HepG2 (cell line): Measurements from ENCODE around the gene CAMTA1. TPM values are rescaled to one million over a fixed set of nuclear protein-coding genes. Genes with fewer than 3 reads are reported as not detected.

ENCODE experiments used
- ATAC-seq: fragments of 200-7000 bp; cut with Tn5 transposase; 3 replicates; pipeline ENCODE4 v1.9.1; 2020; ENCODE audit warnings: mild to moderate bottlenecking, moderate library complexity
- BruUV-seq: library from RNA; stranded (reverse); fragments of 400-500 nt; replicated peaks from 2 replicates; lab custom pipeline; 2021; lab: Mats Ljungman, UMichigan
- CTCF ChIA-PET: fragments of 300-600 bp; formaldehyde crosslinking; extraction: SDS; loops from one replicate; lab custom pipeline; 2021; ENCODE audit warnings: low total read pairs, inconsistent platforms, low intra/inter-chr PET ratio; lab: Yijun Ruan, JAX
- POLR2A ChIA-PET: fragments of 350-600 bp; sonication (Branson Sonifier 250); formaldehyde crosslinking; loops from one replicate; lab custom pipeline; 2020; ENCODE audit warnings: antibody characterized with exemption, inconsistent platforms; lab: Yijun Ruan, JAX
- DNase-seq: peaks from one replicate; pipeline ENCODE4 v3.0.0-alpha.2; 2015; ENCODE audit warnings: low spot score
- FAIRE-seq: peaks from 3 replicates; lab custom pipeline; 2011; peaks lifted over from hg19 to GRCh38; lab: Jason Lieb, UNC
- H2AFZ ChIP-seq: one replicate; pipeline ENCODE4 v1.6.1; 2011; ENCODE audit warnings: low read length, inconsistent platforms
- H3K27ac ChIP-seq: fragments of 300-600 bp; 3 replicates; pipeline ENCODE4 v1.8.0; 2011; ENCODE audit warnings: mixed run types, mild to moderate bottlenecking, mixed read lengths, low read length, inconsistent platforms; ENCODE audit not compliant: insufficient read depth; ENCODE audit errors: extremely low read length
- H3K27me3 ChIP-seq, 2 experiments: fragments of 200-600 bp in 1 of 2; 2 replicates in 1 of 2; 3 replicates in 1 of 2; pipeline versions ENCODE4 v1.6.0 to v1.8.0; 2011; ENCODE audit warnings: low read length in 2 of 2, mild to moderate bottlenecking in 2 of 2, moderate library complexity in 2 of 2, inconsistent platforms in 1 of 2; ENCODE audit not compliant: insufficient read depth in 2 of 2, control insufficient read depth in 1 of 2
- H3K36me3 ChIP-seq, 2 experiments: fragments of 200-600 bp in 1 of 2; replicated peaks in 1 of 2; 2 replicates in 1 of 2; 3 replicates in 1 of 2; pipeline versions ENCODE4 v1.5.1 to v1.8.0; 2011; ENCODE audit warnings: low read length in 2 of 2, inconsistent platforms in 1 of 2; ENCODE audit not compliant: insufficient read depth in 2 of 2, control insufficient read depth in 1 of 2
- H3K4me1 ChIP-seq: 2 replicates; pipeline ENCODE4 v1.5.1; 2012; ENCODE audit warnings: low read length, inconsistent platforms; ENCODE audit not compliant: insufficient read depth
- H3K4me2 ChIP-seq: 2 replicates; pipeline ENCODE4 v1.6.0; 2011; ENCODE audit warnings: low read depth, low read length, inconsistent platforms
- H3K4me3 ChIP-seq, 3 experiments: fragments of 200-600 bp in 1 of 3; sonication (generic), shearing (Covaris generic) in 1 of 3; replicated peaks in 1 of 3; 2 replicates each; pipeline ENCODE4 v1.5.1; 2011 to 2016; ENCODE audit warnings: low read length in 3 of 3, inconsistent platforms in 2 of 3, low read depth in 2 of 3, mild to moderate bottlenecking in 2 of 3, control low read depth in 1 of 3, mixed read lengths in 1 of 3; ENCODE audit not compliant: insufficient read depth in 1 of 3
- H3K79me2 ChIP-seq: one replicate; pipeline ENCODE4 v1.6.1; 2011; ENCODE audit warnings: low read length, inconsistent platforms; ENCODE audit not compliant: insufficient read depth
- H3K9ac ChIP-seq: 2 replicates; pipeline ENCODE4 v1.6.0; 2011; ENCODE audit warnings: mild to moderate bottlenecking, low read depth, low read length, inconsistent platforms; ENCODE audit not compliant: insufficient read depth
- H3K9me3 ChIP-seq: 2 replicates; pipeline ENCODE4 v1.5.1; 2012; ENCODE audit warnings: mild to moderate bottlenecking, low read length
- H4K20me1 ChIP-seq: 2 replicates; pipeline ENCODE4 v1.6.0; 2011; ENCODE audit warnings: inconsistent platforms, mild to moderate bottlenecking, low read length, moderate library complexity; ENCODE audit not compliant: insufficient read depth
- AKNA ChIP-seq: sonication (generic); formaldehyde crosslinking; IDR thresholded peaks from 2 replicates; pipeline ENCODE4 v1.4.0; 2020; ENCODE audit warnings: missing genetic modification reagents, borderline replicate concordance
- ATF3 ChIP-seq: sonication (generic); formaldehyde crosslinking; IDR thresholded peaks from 2 replicates; pipeline ENCODE4 v1.4.0; 2020; ENCODE audit warnings: missing genetic modification reagents
- CREBL2 ChIP-seq: sonication (generic); formaldehyde crosslinking; IDR thresholded peaks from 2 replicates; pipeline ENCODE4 v1.8.1; 2023; ENCODE audit warnings: missing genetic modification reagents, mild to moderate bottlenecking, borderline replicate concordance
- HMG20B ChIP-seq: conservative IDR thresholded peaks from 2 replicates; pipeline ENCODE4 v1.6.1; 2016; ENCODE audit warnings: missing genetic modification reagents, missing compliant biosample characterization
- IKZF5 ChIP-seq: IDR thresholded peaks from 2 replicates; pipeline ENCODE4 v1.6.1; 2018; ENCODE audit warnings: missing genetic modification reagents, mild to moderate bottlenecking, missing compliant biosample characterization
- MAX ChIP-seq: IDR thresholded peaks from 2 replicates; pipeline ENCODE4 v1.6.1; 2012; ENCODE audit warnings: inconsistent platforms
- MYC ChIP-seq: sonication (generic); formaldehyde crosslinking; IDR thresholded peaks from 2 replicates; pipeline ENCODE4 v1.9.0; 2021; ENCODE audit warnings: missing genetic modification reagents, borderline replicate concordance
- THAP7 ChIP-seq: sonication (generic); formaldehyde crosslinking; IDR thresholded peaks from 2 replicates; pipeline ENCODE4 v1.8.1; 2023; ENCODE audit warnings: mild to moderate bottlenecking, missing genetic modification reagents
- USF2 ChIP-seq, 2 experiments: sonication (generic) in 1 of 2; formaldehyde crosslinking in 1 of 2; IDR thresholded peaks; 2 replicates each; pipeline versions ENCODE4 v1.5.1 to v1.6.1; 2011 to 2020; ENCODE audit warnings: borderline replicate concordance in 1 of 2, low read depth in 1 of 2, low read length in 1 of 2, mild to moderate bottlenecking in 1 of 2, missing genetic modification reagents in 1 of 2, moderate library complexity in 1 of 2
- ZFAT ChIP-seq: sonication (generic); formaldehyde crosslinking; conservative IDR thresholded peaks from 2 replicates; pipeline ENCODE4 v1.8.1; 2023; ENCODE audit warnings: missing genetic modification reagents, inconsistent platforms
- ZNF337 ChIP-seq: sonication (generic); formaldehyde crosslinking; IDR thresholded peaks from 2 replicates; pipeline ENCODE4 v1.5.1; 2020; ENCODE audit warnings: missing genetic modification reagents, low read depth, mild to moderate bottlenecking, borderline replicate concordance
- ZNF460 ChIP-seq: sonication (generic); formaldehyde crosslinking; IDR thresholded peaks from 2 replicates; pipeline ENCODE4 v1.5.1; 2020; ENCODE audit warnings: missing genetic modification reagents, mild to moderate bottlenecking, borderline replicate concordance
- ZNF552 ChIP-seq: sonication (generic); formaldehyde crosslinking; IDR thresholded peaks from 2 replicates; pipeline ENCODE4 v1.9.0; 2022; ENCODE audit warnings: missing genetic modification reagents, mild to moderate bottlenecking, borderline replicate concordance
- whole genome bisulfite sequencing: methylation state at CpG from one replicate; pipeline ENCODE4 v1.1.6; 2017; ENCODE audit warnings: low lambda C conversion rate; 5-methylcytosine and 5-hydroxymethylcytosine counted together
- in situ Hi-C: cut with HindIII; loops from 2 replicates; pipeline ENCODE4 v1.10.0; 2017; ENCODE audit warnings: low pct_unique_long_range_greater_than_20kb; ENCODE audit not compliant: extremely low pct_ligation_motif_present
- intact Hi-C: fragments of 100-400 bp; cut with micrococcal nuclease; formaldehyde crosslinking; loops from one replicate; pipeline ENCODE4 v1.10.0; 2022; ENCODE audit not compliant: unreplicated experiment
- polyA plus RNA-seq, 8 experiments: library from polyadenylated mRNA; depleted of rRNA in 3 of 8; stranded (reverse) in 7 of 8; unstranded in 1 of 8; fragments of >200 nt; fragmentation: Illumina TruSeq in 4 of 8; extraction: Trizol in 4 of 8; gene quantifications; 2 replicates each; pipeline versions ENCODE4 v1.2.1 to v1.2.3, GENCODE V29; 2011 to 2016; ENCODE audit warnings: low read depth in 4 of 8, missing spikeins in 1 of 8, mixed read lengths in 1 of 8; ENCODE audit not compliant: insufficient read depth in 1 of 8
- total RNA-seq, 5 experiments: library from RNA; depleted of rRNA; stranded (reverse); fragments of >200 nt; fragmentation: Illumina TruSeq; extraction: Trizol; gene quantifications; 2 replicates each; pipeline ENCODE4 v1.2.3, GENCODE V29; 2016; ENCODE audit warnings: low read depth in 1 of 5

The CAMTA1 gene
- total and polyA plus RNA-seq, 2 of the 13 experiments (the other 11 are each of a cell fraction or from before 2014, with no cell fraction given): 25.0 to 36.4 TPM

GRCh38 chr1:6953216-6953615 lies 168.0 kb downstream of the CAMTA1 start:
- WGBS: 30% methylated on average over 12 of the region's 12 CpGs
- DNase-seq: no peak
- in situ Hi-C loops: no loop called here
- no peak for TF ChIP-seq ZNF552 (CRISPR knock-in tag)
- TF ChIP-seq THAP7 (CRISPR knock-in tag): no peak
- TF ChIP-seq HMG20B (CRISPR knock-in tag): no peak
- TF ChIP-seq IKZF5 (CRISPR knock-in tag): no peak
- TF ChIP-seq ZNF460 (CRISPR knock-in tag): no peak
- no peak for TF ChIP-seq CREBL2 (CRISPR knock-in tag)
- TF ChIP-seq ATF3 (CRISPR knock-in tag): no peak
- TF ChIP-seq AKNA (CRISPR knock-in tag): no peak
- TF ChIP-seq USF2 (IDR thresholded peaks at IDR 0.05; ENCODE audit: low read depth, low read length): no peak
- no peak for TF ChIP-seq USF2 (CRISPR knock-in tag; IDR thresholded peaks at IDR 0.05; ENCODE audit: borderline replicate concordance)
- no peak for TF ChIP-seq ZNF337 (CRISPR knock-in tag)
- TF ChIP-seq MYC (CRISPR knock-in tag): no peak
- TF ChIP-seq MAX: no peak
- TF ChIP-seq ZFAT (CRISPR knock-in tag): no peak

More at GRCh38 chr1:6953216-6953615, 168.0 kb downstream of the CAMTA1 start:
- intact Hi-C loops: no loop called here
- FAIRE-seq (no peak), ATAC-seq (no peak)
- BruUV-seq: no TSS peak
- H2AFZ ChIP-seq: no peak overlapping the region
- no peaks in the 10 kb centered on the region for H3K4me1 ChIP-seq
- POLR2A ChIA-PET: no interaction called here
- H3K36me3 ChIP-seq: no peaks in the 10 kb centered on the region
- H4K20me1 ChIP-seq: 0 out of 2 replicates have a peak, but pooled peaks cover 3% of the 10 kb centered on the region
- H3K79me2 ChIP-seq: no peaks in the 10 kb centered on the region
- no peaks in the 10 kb centered on the region for H3K9me3 ChIP-seq
- H3K27ac ChIP-seq: no peak overlapping the region
- H3K9ac ChIP-seq: no peak overlapping the region
- CTCF ChIA-PET: no interaction called here
- H3K27me3 ChIP-seq: peaks cover 0 to 16% of the 10 kb centered on the region in 2 experiments; a peak in 2 of 5 replicates
- no peak overlapping the region for H3K4me2 ChIP-seq
- no peak overlapping the region for H3K4me3 ChIP-seq
